HFFc6 (cell line): ENCODE measurements around the gene IRAK3. TPM values are rescaled to one million over a fixed set of nuclear protein-coding genes. Genes with fewer than 3 reads are reported as not detected.

Source experiments
- DNase-seq: peaks from one replicate; pipeline ENCODE4 v3.0.0-alpha.2; 2018
- H3K27ac Mint-ChIP-seq: 2 replicates; pipeline ENCODE4 v1.8.0; 2020; ENCODE audit warnings: mild to moderate bottlenecking, mixed read lengths
- H3K27me3 Mint-ChIP-seq: 2 replicates; pipeline ENCODE4 v1.8.0; 2021; ENCODE audit warnings: mild to moderate bottlenecking, moderate library complexity, mixed read lengths; ENCODE audit not compliant: insufficient read depth
- H3K36me3 Mint-ChIP-seq: 2 replicates; pipeline ENCODE4 v1.8.0; 2021; ENCODE audit warnings: low read depth, mixed read lengths
- H3K4me1 Mint-ChIP-seq: 2 replicates; pipeline ENCODE4 v1.8.0; 2020; ENCODE audit warnings: low read depth, mixed read lengths
- H3K4me3 Mint-ChIP-seq: 2 replicates; pipeline ENCODE4 v1.8.0; 2020; ENCODE audit warnings: mild to moderate bottlenecking, moderate library complexity, mixed read lengths
- H3K9me3 Mint-ChIP-seq: 2 replicates; pipeline ENCODE4 v1.8.0; 2020; ENCODE audit warnings: mild to moderate bottlenecking, mixed read lengths
- total RNA-seq, 6 experiments: library from RNA; stranded (reverse); fragmentation: NEBNext Ultra II Directional; extraction: Animal tissue kit (Norgen Biotek cat#: 25700); gene quantifications; 2 replicates in 1 of 6; 3 replicates in 5 of 6; pipeline ENCODE4 v1.2.3, GENCODE V29; 2021
- TF ChIP-seq, protein P1 (sequence below): fragments of 200-600 bp; sonication (generic); IDR thresholded peaks from 2 replicates; pipeline ENCODE4 v1.5.0; 2021; ENCODE audit warnings: antibody characterized with exemption, mild to moderate bottlenecking

Gene IRAK3
- total RNA-seq, 6 experiments from 2014 or later: 0.83 to 4.7 (median 3.6) TPM

DNA sequence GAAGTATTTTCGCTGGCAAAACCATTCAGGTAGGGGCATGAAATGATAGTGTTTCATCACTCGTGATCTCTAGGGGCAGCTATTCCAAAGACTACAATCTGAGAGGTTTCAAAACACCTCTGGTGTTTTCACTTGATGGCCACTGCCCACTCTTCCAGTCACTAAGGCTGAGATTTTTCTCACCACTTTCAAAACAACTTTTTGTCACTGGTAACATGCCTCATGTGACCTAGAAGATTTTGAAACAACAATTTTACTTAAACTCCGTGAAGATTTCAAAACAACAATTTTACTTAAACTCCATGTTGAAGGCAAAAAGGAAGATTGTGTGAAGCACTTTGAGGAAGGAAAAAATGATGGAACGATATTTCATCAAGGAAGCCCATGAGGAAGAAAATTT, 1.2 kb upstream of the IRAK3 start:
- peaks cover 6% of the 10 kb centered on the region for H3K36me3 Mint-ChIP-seq
- TF ChIP-seq, protein P1, sequence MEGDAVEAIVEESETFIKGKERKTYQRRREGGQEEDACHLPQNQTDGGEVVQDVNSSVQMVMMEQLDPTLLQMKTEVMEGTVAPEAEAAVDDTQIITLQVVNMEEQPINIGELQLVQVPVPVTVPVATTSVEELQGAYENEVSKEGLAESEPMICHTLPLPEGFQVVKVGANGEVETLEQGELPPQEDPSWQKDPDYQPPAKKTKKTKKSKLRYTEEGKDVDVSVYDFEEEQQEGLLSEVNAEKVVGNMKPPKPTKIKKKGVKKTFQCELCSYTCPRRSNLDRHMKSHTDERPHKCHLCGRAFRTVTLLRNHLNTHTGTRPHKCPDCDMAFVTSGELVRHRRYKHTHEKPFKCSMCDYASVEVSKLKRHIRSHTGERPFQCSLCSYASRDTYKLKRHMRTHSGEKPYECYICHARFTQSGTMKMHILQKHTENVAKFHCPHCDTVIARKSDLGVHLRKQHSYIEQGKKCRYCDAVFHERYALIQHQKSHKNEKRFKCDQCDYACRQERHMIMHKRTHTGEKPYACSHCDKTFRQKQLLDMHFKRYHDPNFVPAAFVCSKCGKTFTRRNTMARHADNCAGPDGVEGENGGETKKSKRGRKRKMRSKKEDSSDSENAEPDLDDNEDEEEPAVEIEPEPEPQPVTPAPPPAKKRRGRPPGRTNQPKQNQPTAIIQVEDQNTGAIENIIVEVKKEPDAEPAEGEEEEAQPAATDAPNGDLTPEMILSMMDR: no peak
- no peak for DNase-seq
- no peak overlapping the region for H3K27ac Mint-ChIP-seq
- H3K4me3 Mint-ChIP-seq: peak overlapping the region; percentile 78; the same call in 1 of the 2 replicates
- peaks cover 6% of the 10 kb centered on the region; the same call in 1 of the 2 replicates for H3K9me3 Mint-ChIP-seq
- H3K27me3 Mint-ChIP-seq: peaks cover 11% of the 10 kb centered on the region; the same call in 1 of the 2 replicates
- peaks cover 15% of the 10 kb centered on the region for H3K4me1 Mint-ChIP-seq

GRCh38 chr12:66189486-66189843, 451 bp downstream of the IRAK3 start:
- Mint-ChIP-seq H3K27ac (peak overlapping the region; percentile 58; the same call in 1 of the 2 replicates), H3K4me1 (peaks cover 15% of the 10 kb centered on the region), H3K27me3 (peaks cover 12% of the 10 kb centered on the region; the same call in 1 of the 2 replicates), H3K4me3 (peak overlapping the region; percentile 61), H3K36me3 (peaks cover 4% of the 10 kb centered on the region), H3K9me3 (peaks cover 3% of the 10 kb centered on the region; the same call in 1 of the 2 replicates)
- DNase-seq: no peak
- TF ChIP-seq, protein P1: no peak

GRCh38 chr12:66189889-66190288, 875 bp downstream of the IRAK3 start:
- Mint-ChIP-seq H3K9me3 (no peaks in the 10 kb centered on the region), H3K36me3 (peaks cover 2% of the 10 kb centered on the region; the same call in 1 of the 2 replicates), H3K27ac (no peak overlapping the region; the same call in 1 of the 2 replicates), H3K4me1 (peaks cover 15% of the 10 kb centered on the region), H3K4me3 (peak overlapping the region; percentile 61), H3K27me3 (peaks cover 14% of the 10 kb centered on the region)
- TF ChIP-seq, protein P1: no peak
- DNase-seq: no peak

DNA sequence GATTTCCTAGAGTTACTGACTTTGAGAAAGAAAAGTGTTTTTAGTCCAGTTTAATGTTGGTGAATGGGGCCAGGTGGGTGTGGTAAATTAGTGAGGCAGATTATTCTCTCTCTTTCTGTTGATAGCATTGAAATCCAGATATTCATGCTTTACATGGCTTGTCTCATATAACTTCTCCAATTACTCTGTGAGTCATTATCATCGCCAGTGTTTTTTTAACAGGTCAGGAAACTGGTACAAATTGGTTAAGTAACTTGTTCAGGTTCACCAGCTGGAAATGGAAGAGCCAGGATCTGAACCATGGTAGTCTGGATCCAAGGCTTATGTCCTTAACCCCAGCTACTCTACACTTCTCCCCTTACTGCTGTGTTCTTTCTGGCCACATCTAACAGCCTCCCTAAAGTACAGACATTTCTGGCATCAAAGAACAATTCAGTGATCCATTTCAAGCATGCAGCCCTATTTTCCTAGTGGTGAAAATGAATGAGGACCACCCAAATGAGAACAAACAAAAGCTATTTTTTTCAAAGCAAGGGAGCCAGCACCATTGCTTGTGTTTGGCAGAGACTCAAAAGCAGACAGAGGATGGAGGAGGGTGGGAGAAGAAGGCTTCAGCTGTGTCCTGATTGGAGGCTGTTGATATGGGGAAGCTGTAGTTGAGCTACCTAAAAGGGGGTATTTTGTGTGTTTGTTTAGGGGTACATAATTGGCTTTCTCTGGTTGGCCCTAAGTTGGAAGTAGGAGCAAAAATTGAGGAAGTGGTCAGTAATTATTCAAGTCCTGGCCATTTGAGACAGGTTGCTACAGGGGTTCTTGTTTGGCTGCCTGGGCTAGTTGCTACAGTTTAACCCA, 1.7 kb downstream of the IRAK3 start:
- TF ChIP-seq, protein P1: no peak
- peaks cover 15% of the 10 kb centered on the region for H3K4me1 Mint-ChIP-seq
- H3K9me3 Mint-ChIP-seq: no peaks in the 10 kb centered on the region
- peak overlapping the region; percentile 27; the same call in 1 of the 2 replicates for H3K27ac Mint-ChIP-seq
- peak overlapping the region; percentile 61; the same call in 1 of the 2 replicates for H3K4me3 Mint-ChIP-seq
- H3K36me3 Mint-ChIP-seq: peaks cover 4% of the 10 kb centered on the region; the same call in 1 of the 2 replicates
- DNase-seq: peak; percentile 14
- peaks cover 14% of the 10 kb centered on the region for H3K27me3 Mint-ChIP-seq

DNA sequence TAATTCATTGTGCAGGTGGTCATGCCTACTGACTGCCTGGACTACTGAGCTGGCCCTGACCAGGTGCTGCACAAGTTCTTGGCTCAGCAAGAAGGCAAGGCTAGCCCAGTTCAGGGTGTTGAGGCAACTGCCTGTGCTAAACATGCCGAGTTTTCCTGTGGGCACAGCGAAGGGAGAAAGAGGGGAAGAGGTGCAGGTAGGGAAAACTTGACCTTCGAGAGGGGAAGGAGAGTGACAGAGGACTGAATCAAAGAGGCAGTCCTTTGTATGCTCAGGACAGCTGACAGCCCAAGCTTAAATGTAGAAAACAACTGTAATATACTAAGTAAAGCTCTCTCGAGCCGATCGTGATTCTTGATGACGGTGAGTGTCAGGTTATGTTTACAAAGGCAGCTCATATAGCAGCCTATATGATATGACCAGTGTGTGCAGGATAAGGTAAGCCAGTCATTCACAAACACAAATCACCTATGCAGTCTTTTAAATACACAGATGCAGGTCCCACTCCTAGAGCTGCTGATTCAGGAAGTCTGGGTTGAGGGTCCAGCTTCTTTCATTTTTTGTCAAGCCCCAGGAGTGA, 2.6 kb downstream of the IRAK3 start:
- no peak for DNase-seq
- Mint-ChIP-seq H3K27me3 (peaks cover 14% of the 10 kb centered on the region), H3K9me3 (no peaks in the 10 kb centered on the region), H3K27ac (no peak overlapping the region), H3K4me1 (peaks cover 15% of the 10 kb centered on the region), H3K4me3 (no peak overlapping the region), H3K36me3 (peaks cover 4% of the 10 kb centered on the region; the same call in 1 of the 2 replicates)
- TF ChIP-seq, protein P1: no peak
